HG03039 (cell line): Measurements from ENCODE around the gene CGB1.
"Not testable (repeated sequence)": the region's sequence is repeated elsewhere in the genome, so short reads cannot be mapped to it uniquely, and the experiment has no call there.

ENCODE experiments used
- ATAC-seq: cut with Tn5 transposase; IDR thresholded peaks from one replicate; pipeline ENCODE4 v1.9.1; 2021; ENCODE audit warnings: mild to moderate bottlenecking, moderate library complexity; ENCODE audit not compliant: unreplicated experiment

CGB1 gene

DNA sequence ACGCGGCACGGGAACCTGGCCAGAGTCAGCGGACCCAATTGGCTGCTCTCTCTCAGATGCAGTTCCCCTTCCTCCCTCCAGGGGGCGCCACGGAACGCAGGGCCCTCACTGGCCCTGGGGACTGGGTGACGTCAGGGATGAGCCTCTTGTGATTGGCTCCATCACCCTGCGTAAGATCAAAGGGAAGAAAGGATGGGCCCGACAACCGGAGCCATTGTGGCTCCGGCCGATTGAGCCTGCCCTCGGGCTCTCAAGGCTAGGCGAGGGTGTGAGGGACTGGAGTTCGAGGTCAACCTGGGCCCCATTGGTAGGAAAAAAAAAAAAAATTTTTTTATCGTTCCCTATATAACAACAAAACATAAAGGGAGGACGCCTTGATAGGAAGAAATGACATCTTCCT is at the start of gene CGB1:
Gene CGB1 (minus strand): TSS at position 81 of the 400 bp plus-strand sequence. CDS start 184 bp downstream, outside the sequence.
- not testable (repeated sequence) for ATAC-seq

DNA sequence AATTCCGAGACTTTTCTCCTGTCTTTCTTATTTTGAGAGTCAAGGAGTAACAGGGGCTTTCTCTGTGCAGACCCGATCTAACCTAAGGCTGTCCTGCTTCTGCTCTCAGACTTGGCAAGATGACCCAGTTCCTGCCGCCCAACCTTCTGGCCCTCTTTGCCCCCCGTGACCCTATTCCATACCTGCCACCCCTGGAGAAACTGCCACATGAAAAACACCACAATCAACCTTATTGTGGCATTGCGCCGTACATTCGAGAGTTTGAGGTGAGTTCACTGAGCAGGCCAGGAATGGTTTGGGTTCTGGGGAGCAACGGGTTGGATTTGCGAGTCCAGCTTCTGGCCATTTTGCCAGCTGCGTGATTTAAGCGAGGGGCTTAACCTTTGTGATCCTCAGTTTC is 49.6 kb upstream of the CGB1 start:
- ATAC-seq, result no peak

DNA sequence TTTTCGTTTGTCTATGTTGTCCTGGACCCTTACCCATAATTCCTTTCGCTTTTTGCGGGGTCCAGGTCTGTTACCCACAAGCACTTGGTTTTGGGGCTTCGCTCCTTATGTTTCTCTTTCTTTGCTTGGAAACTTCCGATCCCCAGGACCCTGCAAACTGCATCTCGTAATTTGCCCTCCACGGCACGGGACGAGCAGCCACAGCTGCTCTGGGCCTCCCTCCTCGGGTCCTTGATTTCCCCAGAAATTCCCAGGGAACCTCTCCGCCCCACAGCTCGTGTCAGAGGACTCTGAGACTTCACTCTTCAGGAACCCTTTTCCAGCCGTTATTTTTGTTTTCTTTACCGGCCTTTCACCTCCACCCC is 49.2 kb upstream of the CGB1 start:
- ATAC-seq, result no peak

DNA sequence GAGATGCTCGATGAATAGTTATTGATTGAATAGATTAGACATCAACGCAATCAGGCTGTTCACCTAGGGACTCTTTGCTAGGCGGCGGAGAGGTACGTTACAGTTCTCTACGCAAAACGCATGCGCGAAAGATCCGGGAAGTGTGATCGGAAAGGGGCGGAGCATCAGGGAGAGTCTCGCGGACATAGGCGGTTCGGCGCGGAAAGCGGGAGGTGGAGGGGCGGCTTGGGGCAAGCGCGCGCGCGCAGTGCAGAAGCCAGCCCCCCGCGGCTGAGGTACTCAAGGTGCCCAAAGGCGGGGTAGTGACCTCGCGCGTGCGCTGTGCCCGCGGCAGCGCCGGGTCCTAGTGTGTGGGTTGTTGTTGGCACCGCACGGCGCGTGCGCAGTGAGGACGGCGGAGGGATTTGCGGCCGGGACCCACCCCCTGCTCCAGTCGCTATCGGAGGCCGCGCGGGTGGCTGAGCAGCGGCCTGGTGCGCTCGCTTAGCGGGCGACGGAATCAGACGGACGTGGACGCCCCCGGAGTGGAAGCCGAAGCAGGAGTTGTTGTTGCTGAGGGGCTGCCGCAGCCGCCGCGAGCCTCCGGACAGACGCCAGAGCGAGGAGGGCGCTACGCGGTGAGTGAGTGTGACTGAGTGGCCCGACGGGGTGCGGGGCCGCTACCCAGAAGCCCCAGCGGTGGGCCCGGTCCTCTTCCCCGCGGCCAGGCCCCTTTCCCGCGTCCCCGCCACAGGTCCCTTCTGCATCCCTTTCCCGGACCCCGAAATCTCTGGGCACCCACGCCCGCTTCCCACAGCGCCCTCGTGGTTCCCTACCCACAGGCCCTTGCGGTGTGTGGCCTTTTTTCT is 48.5 kb upstream of the CGB1 start, which contains the start of gene SNRNP70:
Gene SNRNP70 (plus strand): TSS at position 432 of the 848 bp plus-strand sequence. CDS start 964 bp downstream, outside the sequence.
- peak; percentile 85 for ATAC-seq

DNA sequence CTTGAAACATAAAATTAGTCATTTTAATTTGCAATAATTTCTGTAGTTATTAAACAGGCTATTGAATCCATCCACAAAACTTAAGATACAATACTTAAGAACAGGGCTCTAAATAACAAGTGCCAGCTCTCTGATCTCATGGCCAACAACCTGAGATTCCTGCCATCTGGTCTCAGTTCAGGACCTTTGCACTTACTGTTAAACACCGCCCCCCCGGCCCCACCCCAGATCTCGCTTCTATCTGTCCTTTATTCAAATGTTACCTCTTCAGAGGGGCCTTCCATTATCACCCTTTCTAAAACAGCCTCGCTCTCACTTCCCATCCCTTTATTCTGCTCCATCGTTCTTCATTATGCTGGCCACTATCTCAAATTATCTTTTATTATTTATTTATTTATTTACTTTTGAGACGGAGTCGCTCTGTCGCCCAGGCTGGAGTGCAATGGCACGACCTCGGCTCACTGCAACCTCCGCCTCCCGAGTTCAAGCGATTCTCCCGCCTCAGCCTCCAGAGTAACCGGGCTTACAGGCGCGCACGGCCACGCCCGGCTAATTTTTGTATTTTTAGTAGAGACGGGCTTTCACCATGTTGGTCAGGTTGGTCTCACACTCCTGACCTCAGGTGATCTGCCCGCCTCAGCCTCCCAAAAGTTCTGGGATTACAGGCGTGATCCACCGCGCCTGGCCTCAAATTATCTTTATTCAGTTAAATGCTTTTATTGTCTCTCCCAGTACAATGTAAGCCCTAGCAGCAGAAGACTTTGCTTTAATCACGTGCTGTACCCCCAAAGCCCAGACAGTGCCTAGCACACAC is 47.7 kb upstream of the CGB1 start:
- ATAC-seq, result no peak

DNA sequence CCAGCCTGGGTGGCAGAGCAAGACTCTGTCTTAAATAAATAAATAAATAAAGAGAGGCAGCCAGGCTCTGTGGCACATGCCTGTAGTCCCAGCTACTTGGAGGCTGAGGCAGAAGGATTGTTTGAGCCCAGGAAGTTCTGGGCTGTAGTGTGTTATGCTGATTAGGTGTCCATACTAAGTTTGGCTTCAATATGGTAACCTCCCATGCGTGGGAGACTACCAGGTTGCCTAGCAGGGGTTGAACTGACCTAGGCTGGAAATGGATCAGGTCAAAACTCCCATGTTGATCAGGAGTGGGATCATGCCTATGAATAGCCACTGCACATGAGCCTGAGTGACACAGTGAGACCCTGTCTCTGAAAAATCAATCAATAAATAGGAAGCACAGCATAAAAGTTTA is 44.6 kb upstream of the CGB1 start:
- ATAC-seq, result no peak

DNA sequence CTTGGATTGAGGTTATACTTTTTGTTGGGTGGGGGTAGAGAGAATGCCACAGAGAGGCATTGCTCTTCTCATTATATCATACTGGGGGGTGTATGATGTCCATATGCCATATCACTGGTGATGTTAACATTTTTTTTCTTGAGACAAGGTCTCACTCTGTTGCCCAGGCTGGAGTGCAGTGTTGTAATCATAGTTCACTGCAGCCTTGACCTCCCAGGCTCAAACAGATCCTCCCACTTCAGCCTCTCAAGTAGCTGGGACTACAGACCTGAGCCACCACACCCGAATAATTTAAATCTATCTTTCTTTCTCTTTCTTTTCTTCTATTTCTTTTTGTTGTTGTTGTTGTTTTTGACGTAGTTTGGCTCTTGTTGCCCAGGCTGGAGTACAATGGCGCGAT is 43.7 kb upstream of the CGB1 start:
- ATAC-seq, result no peak

DNA sequence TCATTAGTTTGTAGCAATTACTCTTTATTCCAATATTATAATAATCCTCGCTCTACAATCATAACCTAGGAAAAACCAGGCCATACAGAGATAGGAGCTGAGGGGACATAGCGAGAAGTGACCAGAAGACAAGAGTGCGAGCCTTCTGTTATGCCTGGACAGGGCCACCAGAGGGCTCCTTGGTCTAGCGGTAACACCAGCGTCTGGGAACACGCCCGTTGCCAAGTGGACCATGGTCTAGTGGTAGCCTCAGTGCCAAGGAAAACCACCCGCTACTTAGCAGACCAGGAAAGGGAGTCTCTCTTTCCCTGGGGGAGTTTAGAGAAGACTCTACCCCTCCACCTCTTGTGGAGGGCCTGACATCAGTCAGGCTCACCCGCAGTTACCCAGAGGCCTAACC is 38.2 kb upstream of the CGB1 start:
- not testable (repeated sequence) for ATAC-seq

DNA sequence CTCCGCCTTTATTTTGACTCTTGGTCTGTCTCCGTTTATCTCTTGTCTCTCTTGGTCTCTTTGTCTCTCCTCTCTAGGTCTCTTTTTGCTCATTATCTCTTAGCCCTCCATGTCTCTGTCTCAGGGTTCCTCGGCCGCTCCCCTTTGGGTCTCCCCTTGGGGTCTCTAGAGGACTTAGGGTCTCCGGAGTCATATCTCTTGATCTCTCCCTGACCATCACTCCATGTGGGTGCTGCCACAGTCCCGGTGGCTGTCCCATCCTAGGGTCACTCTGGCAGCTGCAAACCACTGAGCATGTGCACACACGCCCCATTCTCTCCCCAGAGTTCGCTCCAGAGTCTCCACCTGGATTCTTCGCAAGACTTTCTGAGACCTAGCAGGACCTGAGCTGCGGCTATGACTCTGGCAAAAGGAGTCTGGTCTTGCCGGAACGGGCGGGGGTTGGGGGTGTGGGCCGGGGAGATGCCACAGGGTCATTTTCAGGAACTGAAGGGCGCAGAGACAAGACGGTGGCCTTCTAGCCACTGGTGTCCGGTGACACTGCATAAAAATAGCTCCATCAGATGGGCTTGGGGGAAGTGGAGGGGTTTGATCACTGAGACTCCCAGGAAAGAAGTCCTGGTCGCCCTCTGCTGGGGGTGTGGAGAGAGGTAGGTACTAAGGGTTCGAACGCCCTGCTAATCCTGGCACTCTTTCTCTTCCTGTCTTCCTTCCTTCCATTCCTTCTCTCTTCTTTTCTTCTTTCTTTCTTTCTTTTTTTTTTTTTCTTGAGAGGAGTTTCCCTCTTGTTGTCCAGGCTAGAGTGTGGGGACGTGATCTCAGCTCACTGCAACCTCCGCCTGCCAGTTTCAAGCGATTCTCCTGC is 37.1 kb upstream of the CGB1 start:
- no peak for ATAC-seq

DNA sequence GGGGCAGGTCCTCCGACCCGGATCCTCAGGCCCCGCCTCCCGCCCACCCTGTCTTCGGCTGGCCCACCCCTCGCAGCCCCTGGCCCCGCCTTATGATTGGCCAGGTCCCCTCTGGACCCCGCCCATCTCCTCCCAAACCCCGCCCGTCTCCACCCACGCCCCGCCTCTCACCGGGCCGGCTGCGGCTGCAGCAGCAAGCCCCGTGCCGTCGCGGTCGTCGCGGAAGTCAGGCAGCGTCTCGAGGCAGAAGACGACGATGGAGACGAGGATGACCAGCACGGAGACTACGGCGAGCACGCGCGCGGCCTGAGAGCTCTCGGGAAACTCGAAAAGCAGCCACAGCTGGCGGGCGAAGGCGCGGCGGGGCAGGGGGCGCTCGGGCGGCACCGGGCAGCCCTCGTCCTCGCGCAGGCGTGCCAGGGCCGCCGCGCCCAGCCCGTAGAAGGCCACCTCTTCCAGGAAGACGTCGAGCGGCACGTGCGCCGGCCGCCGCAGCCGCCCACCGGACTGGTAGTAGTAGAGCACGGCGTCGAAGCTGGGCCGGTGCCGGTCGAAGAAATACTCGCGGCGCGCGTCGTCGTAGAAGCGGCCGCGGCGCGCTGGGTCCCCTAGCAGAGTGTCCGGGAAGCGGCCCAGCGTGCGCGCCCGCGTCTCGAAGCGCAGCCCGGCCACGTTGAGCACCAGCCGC is 35.3 kb upstream of the CGB1 start:
- no peak for ATAC-seq

DNA sequence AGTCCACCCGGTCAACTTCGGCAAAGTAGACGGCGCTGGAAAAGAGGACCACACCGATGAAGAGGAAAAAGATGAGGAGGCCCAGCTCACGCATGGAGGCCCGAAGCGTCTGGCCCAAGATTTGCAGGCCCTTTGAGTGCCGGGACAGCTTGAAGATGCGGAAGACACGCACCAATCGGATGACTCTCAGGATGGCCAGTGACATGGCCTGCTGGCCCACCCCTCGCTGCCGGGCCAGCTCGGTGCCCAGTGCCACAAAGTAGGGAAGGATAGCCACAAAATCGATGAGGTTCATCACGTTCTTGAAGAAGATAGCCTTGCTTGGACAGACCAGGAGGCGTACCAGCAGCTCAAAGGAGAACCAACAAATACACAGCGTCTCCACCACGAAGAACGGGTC is 33.7 kb upstream of the CGB1 start:
- no peak for ATAC-seq

DNA sequence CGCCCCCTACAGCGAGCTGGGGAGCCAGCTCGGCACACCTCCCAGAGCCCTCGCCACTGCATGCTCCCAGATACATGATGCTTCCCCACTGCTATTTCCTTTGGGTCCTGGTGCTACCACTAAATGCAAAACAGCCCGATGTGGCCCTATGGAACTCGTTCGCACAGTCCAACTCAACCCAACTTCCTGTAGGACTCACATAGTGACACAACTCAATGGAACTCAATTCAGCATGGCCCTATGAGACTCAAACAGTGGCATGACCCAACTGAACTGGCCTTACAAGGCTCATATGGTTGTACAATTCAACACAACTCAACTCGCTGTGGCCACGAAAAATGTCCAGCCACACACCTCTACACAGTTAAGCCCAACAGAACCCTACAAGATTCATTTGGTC is 32.3 kb upstream of the CGB1 start:
- ATAC-seq, result no peak

DNA sequence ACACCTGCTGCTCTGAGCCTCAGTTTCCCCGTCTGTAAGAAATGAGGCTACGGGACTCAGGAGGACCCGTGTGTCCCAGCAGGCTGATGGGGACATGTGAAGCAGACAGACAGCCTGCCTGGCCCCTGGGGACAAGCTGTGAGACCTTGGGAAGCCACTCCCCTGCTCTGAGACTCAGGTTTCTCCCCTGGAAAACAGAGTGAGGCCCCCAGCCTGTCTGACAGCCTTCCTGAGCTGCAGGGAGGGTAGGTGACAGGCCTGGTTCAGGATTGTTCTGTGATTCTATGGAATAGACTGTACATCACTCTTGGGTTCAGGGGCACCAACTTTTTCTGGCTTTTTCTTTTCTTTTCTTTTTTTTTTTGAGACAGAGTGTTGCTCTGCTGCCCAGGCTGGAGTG is 30.9 kb upstream of the CGB1 start:
- no peak for ATAC-seq

DNA sequence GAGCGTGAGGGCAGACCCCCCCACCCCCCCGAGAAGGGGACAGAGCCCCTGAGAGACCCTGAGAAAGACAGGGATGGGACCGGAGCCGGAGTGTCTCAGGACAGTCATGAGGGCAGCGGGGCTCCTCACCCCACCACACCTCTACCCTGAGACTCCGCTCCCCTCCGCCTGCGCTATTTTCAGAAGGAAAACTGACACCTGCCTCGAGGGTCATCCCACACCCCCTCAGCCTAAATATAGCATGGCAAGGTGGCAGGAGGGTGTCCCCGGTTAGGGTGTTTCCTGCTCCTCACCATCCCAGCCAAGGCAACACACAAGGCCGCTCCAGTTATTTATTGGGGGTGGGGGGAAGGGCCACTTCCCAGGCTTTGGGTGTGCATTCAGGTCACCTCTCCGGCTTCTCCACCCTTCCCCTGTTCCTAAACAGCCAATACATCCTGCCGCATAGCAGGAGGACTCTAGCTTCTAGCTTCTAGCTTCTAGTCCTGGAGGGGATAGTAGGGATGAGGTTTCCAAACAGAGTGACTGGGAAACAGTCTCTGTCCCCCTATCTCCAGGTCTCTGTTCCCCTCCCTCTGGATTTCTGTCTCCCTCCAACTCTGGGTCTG is 29.3 kb upstream of the CGB1 start:
- ATAC-seq, result no peak

DNA sequence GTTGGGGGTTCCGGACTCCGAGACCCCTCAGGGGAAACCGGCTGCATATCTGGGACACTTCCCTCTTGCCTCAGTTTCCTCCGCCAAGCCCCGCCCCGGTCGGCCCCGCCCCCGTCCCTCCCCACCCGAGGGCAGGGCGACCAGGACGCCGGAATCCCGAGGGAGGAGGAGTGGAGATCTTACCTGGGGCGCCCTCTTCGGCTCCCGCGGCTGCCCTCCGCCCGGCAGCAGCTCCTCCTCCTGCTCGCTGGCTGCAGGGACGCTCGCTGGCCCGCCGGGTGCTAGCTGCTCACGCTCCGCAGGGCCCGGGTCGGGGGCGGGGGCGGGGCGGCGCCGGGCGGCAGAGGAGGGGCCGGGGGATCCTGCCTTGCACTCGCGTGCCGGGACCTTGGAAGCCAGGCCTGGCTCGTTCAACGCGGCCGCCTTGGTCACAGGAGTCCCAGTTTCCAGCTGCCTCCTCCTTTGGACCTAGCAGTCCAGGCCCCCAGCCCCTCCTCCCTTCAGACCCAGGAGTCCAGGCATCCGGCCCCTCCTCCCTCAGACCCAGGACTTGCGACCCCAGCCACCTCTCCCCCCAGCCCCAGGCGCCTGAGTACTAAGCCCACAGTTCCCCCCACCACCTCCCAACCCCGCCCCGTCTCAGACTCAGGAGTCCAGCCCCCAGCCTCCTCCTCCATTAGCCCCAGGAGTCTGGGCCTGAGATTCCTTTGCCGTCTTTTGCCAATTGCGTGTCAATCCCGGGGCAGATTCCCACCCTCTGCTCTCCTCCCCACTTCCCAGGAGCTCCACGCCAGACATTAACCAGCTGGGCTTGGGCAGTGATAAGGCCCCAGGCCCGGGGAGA is 28.3 kb upstream of the CGB1 start, which contains the start of gene NTF4:
Gene NTF4 (minus strand): TSS at position 51 of the 844 bp plus-strand sequence. CDS start 2,821 bp downstream, outside the sequence.
- ATAC-seq, result no peak

DNA sequence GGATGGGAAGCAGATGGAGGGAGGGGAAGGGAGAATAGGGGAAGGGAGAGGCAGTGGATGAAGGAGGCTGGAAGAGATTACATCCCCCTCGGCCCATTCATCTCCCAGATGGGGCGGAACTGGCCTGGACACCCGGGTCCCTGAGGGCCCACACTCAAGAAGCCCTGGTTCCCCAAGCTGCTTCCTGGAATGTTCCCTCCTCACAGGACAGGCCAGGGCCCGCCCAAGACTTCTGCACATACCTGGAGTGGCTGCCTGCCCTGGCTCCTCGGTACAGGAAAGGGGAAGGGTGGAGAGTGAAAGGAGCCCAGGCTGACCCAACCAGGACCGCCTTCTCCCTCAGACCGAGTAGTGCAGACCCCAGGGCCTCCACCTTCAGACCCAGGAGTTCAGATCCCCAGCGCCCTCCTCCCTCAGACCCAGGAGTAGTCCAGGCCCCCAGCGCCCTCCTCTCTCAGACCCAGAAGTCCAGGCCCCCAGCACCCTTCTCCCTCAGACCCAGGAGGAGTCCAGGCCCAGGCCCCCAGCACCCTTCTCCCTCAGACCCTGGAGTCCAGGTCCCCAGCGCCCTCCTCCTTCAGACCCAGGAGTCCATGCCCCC is 27.4 kb upstream of the CGB1 start:
- ATAC-seq, result no peak

DNA sequence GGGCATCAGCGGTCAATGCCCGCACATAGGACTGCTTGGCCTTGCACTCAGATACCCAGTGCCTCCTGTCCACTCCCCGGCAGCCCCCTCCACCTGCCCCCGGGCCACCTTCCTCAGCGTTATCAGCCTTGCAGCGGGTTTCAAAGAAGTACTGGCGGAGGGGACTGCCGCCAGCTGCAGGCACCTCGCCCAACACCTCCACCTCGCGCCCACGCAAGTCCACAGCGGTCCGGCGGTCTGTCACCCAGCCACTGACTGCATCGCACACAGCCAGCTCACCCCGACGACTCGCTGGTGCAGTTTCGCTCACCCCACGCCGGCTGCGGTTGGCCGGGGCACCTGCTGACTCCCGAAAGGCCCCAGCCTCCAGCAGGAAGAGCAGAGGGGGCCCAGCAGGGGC is 24.8 kb upstream of the CGB1 start:
- no peak for ATAC-seq

DNA sequence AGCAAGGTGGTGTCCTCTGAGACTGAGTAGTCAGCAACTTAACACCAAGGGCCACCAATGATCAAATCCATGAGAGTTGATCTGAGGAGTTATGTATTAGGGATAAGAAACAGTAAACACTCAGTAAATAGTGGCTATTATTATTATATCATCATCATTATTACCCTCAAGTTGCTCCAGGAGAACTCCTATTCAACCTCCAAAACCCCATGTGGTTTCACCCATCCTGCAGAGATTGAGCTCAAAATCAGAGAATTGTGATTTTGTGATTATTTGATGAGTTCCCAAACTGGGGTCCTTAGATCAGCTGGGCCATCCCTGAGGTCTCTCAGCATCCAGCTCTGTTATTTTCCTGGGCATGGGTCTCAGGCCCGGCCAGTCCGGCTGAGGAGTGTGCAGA is 24.3 kb upstream of the CGB1 start:
- ATAC-seq, result no peak

DNA sequence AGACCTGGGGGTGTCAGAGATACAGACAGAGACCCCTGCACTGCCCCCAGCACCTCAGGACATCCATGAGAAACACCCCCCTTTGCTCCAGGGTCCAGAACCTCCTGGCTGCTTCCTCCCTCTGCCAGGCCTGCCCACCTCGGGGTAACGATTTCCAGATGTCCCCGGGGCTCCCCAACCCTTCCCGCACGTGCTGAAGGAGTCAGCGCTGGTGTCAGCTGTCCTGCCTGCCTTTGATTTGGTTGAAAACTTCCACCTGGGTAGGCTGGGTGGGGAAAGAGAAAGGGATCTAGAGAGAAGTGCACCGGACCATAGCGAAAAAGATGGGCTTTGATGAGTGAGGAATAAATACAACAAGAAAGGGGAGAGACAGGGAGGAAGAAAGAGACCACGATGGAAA is 22.4 kb upstream of the CGB1 start:
- no peak for ATAC-seq
